SH-SY5Y (cell line): Measurements from ENCODE around the gene ANO9.

Experiments used
- GATA2 ChIP-seq: IDR thresholded peaks from 2 replicates; pipeline ENCODE4 v1.6.1; 2011; ENCODE audit warnings: mild to moderate bottlenecking, low read depth, low read length
- GATA3 ChIP-seq: IDR thresholded peaks from 2 replicates; pipeline ENCODE4 v1.6.1; 2011; ENCODE audit warnings: low read depth, mild to moderate bottlenecking, low read length, moderate library complexity

DNA sequence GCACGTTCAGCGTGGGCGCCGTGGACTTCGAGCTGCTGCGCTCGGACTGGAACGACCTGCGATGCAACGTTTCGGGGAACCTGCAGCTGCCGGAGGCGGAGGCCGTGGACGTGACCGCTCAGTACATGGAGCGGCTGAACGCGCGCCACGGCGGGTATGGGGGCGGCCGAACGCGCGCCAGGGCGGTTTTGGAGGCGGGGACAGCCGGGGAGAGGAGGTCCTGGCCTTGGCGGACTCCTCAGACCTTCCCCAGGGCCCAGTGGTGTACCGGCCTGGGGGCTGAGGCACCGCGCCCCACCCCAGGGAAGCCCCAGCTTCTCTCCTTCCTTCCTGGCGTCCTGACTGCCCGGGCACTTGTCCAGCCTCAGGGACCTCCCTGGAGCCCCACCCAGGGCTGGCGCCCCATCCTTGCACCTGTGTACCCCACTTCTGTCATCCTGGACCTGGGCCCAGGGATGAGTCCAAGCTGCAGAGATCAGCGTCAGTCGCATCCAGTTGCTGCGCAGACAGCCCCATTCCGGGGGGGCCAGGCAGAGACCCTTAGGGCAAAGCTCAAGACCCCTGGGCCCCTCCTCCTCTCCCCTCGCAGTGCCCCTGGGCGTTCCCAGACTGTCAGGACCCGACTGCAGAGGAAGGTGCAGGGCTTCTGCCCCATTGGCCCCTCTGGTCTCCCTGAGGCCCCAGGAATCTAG lies 64.5 kb downstream of the ANO9 start:
- TF ChIP-seq GATA3 (no peak), GATA2 (no peak)
